GM18867 (cell line): ENCODE results near the gene CD27.

Experiments
- ATAC-seq: cut with Tn5 transposase; IDR thresholded peaks from one replicate; pipeline ENCODE4 v1.9.1; 2021; ENCODE audit warnings: mild to moderate bottlenecking, moderate library complexity; ENCODE audit not compliant: unreplicated experiment

Gene CD27

GRCh38 chr12:6434205-6435140, 10.3 kb upstream of the CD27 start:
- ATAC-seq, result no peak

DNA sequence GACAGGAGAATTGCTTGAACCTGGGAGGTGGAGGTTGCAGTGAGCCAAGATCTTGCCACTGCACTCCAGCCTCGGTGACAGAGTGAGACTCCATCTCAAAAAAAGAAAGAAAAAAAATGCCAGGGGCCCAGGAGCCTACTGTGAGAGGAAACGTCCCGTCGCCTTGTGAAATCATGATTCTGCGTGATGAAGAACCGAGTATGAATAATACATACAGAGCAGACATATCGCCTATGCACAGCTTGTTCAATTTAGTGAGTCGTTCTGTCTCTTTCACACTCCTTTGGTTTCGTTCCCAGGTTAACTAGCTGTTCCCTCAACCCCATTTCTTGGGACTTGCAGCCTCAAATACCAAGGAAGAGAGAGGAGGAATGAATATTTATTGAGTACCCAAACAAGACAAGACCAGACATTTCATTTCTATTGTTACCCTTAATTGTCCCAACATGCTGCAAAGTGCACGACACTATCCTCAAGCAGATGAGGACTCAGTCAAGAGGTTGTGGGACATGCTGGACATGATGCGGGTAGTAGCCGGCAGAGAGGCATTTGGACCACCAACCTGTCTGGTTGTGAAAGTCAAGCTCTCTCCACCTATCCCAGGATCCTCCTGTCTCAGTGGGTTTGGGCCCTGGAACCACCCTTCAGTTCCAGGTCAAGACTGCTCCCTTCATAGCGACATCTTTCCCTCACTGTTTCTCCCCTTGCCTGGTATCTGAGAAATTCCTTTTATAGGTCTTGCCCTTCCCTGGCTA, 8.6 kb upstream of the CD27 start:
- ATAC-seq, result no peak

GRCh38 chr12:6437586-6437985, 7.2 kb upstream of the CD27 start:
- no peak for ATAC-seq

DNA sequence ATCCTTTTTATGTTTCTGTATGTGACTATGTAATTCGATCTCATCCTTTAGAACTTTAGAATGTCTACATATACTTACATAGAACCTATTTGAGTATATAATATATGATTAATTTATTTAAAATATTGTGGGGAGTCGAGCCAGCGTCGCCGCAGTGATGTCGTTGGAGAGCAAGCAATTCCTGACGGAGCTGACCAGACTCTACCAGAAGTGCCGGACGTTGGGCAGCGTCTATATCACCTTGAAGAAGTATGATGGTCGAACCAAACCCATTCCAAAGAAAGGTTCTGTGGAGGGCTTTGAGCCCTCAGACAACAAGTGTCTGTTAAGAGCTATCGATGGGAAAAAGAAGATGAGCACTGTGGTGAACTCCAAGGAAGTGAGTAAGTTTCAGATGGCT, 6.4 kb upstream of the CD27 start:
- ATAC-seq, result no peak

- no peak for ATAC-seq
These were observed 4.4 kb upstream of the CD27 start for GRCh38 chr12:6440391-6440790.

- ATAC-seq, result no peak
These were observed 1.9 kb upstream of the CD27 start for GRCh38 chr12:6442836-6443235.

- peak; percentile 36 for ATAC-seq
These were observed 1.3 kb upstream of the CD27 start for GRCh38 chr12:6443361-6443983.

GRCh38 chr12:6444031-6444430, 724 bp upstream of the CD27 start:
- ATAC-seq, result no peak

DNA sequence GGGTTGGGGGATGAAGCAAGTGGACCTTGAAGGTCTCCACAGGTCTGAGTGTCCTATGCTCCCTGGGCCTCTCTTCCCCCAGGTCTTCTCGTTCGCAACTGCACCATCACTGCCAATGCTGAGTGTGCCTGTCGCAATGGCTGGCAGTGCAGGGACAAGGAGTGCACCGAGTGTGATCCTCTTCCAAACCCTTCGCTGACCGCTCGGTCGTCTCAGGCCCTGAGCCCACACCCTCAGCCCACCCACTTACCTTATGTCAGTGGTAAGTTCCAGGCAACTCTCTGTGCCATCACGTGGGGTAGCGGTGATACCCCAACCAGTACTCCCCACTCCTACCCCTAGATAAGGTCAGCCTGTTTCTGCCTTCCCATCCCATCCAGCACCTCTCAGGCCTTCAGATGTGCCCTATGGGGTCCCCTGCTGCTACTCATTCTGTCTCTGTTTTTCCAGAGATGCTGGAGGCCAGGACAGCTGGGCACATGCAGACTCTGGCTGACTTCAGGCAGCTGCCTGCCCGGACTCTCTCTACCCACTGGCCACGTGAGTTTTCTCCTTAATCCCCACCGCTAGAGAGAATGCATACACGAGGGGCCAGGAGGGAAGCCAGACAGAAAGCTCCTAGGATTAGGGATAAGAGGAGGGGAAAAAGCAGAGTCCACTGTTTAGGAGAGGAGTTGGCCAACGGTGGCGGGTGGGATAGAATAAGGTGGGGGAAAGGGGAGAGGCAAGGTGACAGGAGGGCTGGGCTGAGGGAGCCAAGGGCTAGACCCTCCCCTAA, 5.5 kb downstream of the CD27 start:
- ATAC-seq, result no peak

GRCh38 chr12:6450869-6451347, 6.2 kb downstream of the CD27 start:
- no peak for ATAC-seq

- ATAC-seq, result peak; percentile 66
These were observed 6.8 kb downstream of the CD27 start, which contains the start of gene TAPBPL for GRCh38 chr12:6451348-6452244. Gene TAPBPL (plus strand): TSS chr12:6452042. CDS start chr12:6452249, 207 bp downstream.

DNA sequence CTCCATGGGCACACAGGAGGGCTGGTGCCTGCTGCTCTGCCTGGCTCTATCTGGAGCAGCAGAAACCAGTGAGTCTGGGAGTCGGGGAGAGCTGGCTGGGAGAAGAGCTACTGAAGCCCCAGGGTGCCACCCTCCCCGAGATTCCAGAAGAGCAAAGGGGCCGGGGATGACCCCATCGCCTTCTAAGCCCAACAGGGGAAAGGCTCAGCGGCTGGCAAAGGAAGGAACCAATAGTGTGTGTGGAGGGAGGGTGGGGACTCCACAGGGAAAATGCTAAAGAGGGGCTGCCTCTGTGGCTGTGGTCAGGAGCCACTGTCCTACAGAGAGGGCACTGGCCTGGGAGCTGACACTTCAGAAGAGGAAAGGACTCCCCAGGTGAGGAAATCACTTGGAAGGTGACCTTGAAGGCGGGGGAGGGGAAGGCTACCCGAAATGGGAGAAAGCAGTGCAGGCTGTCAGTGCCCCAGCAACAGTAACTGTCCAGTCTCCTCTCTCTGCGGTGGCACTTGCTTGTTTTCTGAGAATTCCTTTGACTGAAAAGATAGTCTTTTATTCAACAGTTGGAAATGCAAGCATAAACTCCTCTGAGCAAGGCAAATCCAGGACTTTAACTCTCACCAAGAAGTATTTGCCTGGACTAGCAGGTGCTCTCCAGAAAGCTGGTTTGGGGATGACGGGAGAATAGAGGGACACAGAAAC, 7.6 kb downstream of the CD27 start:
- no peak for ATAC-seq

- no peak for ATAC-seq
These were observed 8.3 kb downstream of the CD27 start for GRCh38 chr12:6452944-6453630.

DNA sequence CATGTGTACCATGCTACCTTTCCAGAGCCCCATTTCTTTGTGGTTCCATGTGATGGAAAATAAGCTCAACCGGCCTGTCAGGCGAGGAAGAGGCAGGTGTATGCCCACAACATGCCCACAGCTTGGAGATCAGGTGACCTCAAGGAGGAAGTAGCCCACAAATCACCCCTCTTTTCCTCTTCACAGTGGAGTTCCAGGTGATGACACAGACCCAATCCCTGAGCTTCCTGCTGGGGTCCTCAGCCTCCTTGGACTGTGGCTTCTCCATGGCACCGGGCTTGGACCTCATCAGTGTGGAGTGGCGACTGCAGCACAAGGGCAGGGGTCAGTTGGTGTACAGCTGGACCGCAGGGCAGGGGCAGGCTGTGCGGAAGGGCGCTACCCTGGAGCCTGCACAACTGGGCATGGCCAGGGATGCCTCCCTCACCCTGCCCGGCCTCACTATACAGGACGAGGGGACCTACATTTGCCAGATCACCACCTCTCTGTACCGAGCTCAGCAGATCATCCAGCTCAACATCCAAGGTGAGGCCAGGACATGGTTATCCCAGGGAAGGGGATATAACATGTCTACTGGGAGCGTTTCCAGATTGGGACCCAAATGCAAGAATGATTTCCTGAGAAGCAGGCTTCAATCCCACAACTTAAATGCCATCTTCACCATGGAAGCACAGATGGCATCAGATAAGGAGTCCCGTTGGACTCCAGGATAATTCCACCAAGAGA, 12.6 kb downstream of the CD27 start:
- no peak for ATAC-seq

GRCh38 chr12:6458281-6459003, 13.7 kb downstream of the CD27 start:
- ATAC-seq, result no peak

DNA sequence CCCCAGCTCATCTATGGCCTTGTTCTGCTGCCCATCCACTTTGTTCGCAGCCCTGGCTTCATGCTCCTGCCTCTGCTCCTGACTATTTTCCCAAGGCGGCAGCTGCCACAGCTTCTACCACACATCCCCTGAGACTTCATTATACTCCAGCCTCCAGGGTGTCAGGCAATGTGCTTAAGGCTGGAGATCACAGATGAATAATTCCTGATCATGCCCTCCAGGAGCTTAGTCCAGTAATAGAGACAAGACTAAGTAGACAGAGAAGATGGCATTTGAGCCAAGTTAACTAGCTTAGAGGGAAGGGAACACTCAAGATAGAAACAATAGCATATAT, 14.2 kb downstream of the CD27 start:
- ATAC-seq, result no peak

DNA sequence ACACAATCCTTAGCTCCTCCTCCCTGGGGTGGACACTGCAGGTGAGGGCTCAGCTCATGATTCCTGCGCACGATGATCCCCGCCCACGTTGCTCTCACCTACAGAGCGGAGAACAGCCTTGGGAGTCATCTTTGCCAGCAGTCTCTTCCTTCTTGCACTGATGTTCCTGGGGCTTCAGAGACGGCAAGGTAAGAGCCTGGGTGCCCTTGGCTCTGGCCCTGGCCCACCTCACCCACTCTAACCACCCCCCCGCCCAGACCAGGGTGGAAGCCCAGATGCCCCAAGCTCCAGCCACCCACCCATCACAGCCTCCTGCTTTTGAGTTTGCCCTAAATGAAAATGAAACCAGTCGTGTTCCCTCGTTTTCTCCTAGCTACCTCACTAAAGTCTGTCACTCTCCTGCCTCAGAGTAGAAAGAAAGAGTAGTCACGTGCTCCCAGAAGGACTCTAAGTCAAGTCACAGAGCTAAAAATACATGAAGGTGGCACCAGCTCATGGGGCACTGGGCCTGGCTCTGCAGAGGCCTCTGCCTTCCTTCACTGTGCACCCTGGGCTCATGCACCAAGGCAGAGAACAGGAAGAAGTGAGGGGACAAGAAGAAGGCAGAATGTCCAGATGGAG, 16.1 kb downstream of the CD27 start:
- no peak for ATAC-seq
